GM08714 (cell line): Measurements from ENCODE around the gene GFI1B.
"Not testable (repeated sequence)": the region's sequence is repeated elsewhere in the genome, so short reads cannot be mapped to it uniquely, and the experiment has no call there.

Experiments
- H3K4me3 ChIP-seq: fragments of 200-500 bp; sonication (Bioruptor generic); 2 replicates; pipeline ENCODE4 v1.5.1; 2014; ENCODE audit warnings: mild to moderate bottlenecking, low read length, inconsistent platforms
- ZNF274 ChIP-seq: IDR thresholded peaks from 2 replicates; pipeline ENCODE4 v1.6.1; 2012; ENCODE audit warnings: mild to moderate bottlenecking, low read depth, low read length

The GFI1B gene

DNA sequence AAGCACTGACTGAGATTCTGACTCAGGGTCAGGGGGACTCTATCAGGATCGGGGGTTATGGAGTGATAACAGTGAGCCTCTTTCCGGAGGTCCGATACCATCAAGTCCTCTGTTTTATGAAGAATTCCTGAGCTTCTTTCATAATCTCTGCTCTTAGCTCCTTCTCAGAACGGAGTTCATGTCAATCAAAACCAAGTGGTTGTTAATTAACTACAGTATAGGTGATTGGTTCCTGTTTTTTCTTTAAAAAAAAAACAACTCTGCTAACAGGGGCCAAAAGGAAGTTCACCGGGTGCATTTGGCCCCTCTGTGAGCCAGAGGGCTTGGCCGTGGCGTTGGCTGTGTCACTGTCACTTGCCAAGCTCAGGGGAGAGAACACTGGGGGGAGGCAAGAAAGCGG is 4.0 kb downstream of the GFI1B start:
- H3K4me3 ChIP-seq: no peak overlapping the region; the same call in 1 of the 2 replicates
- TF ChIP-seq ZNF274: no peak

DNA sequence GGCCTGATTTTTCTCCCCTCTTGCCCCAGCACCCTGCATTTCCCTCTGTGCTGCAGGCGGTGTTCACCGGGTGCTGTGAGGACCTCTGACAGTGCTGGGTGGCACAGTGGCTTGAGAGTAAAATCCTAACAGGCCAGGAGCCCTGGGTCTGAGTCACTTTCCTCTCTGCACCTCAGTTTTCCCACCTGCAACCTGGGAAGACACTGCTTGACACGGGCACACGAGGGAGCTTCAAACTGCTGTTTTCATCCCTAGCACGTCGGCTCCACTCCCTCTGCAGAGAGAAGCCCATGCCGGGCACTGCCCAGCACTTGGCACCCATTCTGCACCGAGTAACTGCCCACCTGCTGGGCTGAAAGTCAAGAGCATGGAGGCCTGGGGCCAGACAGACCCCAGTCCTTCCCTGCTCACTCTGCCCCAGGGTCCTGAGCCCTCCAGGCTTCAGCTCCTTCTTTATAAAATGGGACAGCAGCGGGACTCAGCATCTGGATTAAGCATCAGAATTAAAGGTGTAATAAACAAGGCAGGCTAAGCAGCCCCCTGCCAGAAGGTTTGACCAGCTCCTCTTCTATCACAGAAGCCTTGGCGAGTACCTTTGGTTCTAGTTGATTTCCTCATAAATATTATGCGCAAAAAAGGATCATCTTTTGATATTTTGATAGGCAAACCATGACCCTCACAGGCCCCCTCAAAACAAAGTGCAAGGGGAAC is 5.2 kb downstream of the GFI1B start:
- no peak for TF ChIP-seq ZNF274
- no peak overlapping the region for H3K4me3 ChIP-seq

DNA sequence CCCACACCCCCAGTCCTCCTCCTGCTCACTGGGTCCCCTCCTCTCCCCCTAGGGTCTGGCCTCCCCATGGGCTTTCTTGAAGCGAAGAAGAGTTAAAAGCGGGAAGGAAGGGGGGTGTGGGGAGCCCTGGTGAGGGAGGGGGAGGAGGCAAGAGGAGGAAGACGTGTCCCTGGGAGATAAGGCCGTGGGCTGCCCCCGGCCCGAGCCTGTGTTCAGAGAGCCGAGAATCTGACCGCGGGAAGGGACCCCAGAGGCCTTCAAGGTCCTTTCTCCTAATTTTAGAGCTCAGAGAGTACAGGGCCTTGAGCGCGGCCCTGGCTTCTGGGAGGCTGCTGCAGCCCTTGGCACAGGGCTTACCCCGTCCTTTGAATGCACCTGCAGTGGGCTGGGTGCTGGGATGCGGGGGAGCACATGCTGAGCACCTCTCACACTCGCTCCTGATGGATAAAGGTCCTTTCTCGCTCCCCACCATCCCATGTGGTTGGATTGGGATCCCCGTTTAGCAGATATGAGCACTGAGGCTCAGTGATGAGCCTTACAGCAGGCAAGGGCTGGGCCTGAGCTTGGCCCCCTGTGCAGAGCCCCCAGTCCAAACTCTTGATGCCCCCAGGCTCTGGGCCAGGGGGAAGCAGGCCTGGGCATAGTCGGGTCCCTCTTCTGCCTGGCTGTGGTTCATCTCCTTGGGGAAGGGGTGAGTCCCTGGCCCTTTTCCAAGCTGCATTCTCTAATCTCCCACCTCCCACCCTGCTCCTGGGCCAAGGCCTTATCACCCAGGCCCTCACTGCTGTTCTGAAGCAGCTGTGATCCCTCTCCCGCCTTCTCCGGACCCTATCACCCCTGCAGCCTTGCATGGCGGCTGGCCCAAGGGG is 5.9 kb downstream of the GFI1B start:
- no peak overlapping the region for H3K4me3 ChIP-seq
- TF ChIP-seq ZNF274: no peak

DNA sequence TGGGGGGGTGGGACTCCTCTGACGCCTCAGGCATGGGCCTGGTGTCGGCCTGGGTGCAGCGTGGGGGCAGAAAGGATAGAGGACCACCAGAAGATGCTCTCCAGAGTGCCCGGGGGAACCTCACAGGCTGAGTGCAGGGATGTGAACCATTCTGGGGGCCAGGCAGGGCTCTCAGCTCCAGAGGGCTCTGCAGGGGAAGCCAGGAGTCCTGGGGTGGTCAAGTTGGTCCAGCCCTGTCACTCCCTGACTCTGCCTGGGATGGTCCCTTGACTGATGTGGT is 6.5 kb downstream of the GFI1B start:
- TF ChIP-seq ZNF274: no peak
- H3K4me3 ChIP-seq: no peak overlapping the region

DNA sequence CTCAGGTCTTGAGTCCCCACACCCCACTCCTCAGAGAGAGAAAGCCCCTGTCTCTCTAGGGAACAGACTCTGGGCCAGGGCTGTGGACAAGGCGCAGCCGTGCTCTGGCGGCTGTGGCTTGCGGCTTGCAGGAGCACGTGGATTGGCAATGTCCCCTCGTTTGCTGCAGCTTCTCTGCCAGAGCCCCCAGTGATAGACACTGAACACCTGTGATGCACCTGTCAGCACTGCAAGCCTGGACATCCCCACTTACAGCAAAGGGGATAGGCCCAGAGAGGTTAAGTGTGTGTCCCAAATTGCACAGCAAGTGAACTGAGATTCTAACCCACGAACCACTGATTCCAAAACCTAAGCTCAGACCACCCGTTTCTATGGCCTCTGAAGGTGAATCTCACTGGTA is 7.0 kb downstream of the GFI1B start:
- TF ChIP-seq ZNF274: no peak
- no peak overlapping the region for H3K4me3 ChIP-seq

DNA sequence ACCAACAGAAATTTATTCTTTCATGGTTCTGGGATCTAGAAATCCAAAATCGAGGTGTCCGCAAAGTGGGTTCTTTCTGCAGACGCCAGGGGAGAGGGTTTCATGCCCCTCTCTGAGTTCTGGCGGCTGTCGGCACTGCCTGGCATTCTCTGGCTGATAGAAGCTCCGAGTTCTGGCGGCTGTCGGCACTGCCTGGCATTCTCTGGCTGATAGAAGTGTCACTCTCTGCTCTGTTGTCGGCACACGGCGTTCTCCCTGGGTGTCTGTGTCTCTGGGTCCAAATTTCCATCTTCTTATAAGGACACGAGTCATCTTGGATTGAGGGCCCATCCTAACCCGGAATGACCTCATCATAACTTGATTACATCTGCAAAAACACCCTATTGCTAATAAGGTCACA is 7.6 kb downstream of the GFI1B start:
- no peak overlapping the region for H3K4me3 ChIP-seq
- no peak for TF ChIP-seq ZNF274

DNA sequence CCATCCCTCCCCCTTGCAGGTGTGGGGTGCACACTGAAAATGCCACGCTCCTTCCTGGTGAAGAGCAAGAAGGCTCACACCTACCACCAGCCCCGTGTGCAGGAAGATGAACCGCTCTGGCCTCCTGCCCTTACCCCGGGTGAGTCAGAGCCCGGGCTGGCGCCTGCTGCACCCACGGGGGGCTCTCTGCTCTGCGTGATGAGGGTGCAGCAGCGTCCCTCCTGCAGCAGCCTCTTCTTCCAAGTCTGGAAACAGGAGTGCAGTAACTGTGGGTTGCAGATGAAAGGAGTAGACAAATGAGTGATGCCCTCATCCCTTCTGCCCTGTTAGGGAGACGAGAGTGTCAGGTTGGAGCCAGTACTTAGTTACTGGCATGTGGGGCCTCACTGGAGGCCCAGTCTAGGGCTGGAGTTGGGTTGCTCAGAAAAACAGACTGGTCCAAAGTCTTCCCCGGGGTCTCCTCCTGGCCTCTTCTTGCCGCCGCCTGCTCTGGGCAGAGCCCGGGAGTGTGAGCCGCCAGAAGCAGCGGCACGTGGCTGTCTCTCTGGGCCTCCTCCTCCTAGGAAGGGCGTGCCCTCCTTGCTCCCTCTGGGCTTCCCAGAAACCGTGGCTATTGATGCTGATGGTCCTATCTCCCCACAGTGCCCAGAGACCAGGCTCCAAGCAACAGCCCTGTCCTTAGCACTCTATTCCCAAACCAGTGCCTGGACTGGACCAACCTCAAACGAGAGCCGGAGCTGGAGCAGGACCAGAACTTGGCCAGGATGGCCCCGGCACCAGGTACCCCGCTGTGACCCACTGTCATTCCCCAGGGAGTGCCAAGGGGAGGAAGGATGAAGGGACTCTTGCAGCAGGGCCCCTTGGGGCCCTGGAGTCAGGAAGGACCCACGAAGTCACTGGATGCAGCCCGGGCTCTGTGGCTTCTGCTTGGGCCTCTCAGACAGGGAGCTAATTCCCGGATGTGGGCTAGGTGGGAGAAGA is 8.4 kb downstream of the GFI1B start:
- TF ChIP-seq ZNF274: no peak
- no peak overlapping the region for H3K4me3 ChIP-seq

DNA sequence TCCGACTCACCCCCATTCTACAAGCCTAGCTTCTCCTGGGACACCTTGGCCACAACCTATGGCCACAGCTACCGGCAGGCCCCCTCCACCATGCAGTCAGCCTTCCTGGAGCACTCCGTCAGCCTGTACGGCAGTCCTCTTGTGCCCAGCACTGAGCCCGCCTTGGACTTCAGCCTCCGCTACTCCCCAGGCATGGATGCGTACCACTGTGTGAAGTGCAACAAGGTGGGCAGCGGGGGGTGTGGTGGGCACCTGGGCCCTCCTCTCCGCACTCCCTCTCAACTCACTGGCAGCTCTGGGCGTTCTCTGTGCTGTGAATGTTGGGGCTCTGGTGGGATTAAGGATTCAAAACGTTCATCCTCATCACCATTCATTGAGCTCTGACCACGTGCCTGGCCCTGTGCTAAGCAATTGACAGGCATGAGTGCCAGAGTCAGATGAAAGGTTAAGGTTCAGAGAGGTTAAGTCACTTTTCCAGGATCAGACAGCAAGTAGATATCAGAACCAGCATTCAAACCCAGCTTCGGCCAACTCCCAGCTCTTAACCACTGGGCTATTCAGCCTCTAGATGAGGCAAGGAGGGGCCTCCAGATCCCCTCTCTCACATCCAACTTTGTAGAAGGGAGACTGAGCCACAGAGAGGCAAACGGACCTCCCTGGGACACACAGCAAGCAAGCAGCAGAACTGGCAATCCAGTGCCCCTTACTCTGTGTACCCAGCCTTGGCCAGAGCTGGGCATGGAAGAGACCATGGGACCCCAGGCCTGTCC is 9.9 kb downstream of the GFI1B start:
- no peak for TF ChIP-seq ZNF274

DNA sequence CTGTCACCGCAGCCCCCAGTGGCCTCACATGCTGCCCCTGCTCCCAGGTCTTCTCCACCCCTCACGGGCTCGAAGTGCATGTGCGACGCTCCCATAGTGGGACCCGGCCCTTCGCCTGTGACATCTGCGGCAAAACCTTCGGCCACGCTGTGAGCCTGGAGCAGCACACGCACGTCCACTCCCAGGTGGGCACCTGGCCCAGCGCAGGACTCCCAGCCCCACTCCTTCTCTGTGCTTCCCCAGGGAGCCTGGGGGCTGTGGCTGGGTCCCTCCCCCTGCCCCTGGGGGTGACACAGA is 10.5 kb downstream of the GFI1B start:
- H3K4me3 ChIP-seq: no peak overlapping the region
- TF ChIP-seq ZNF274: no peak

More for the DNA sequence above, 9.9 kb downstream of the GFI1B start:
- no peak overlapping the region for H3K4me3 ChIP-seq

DNA sequence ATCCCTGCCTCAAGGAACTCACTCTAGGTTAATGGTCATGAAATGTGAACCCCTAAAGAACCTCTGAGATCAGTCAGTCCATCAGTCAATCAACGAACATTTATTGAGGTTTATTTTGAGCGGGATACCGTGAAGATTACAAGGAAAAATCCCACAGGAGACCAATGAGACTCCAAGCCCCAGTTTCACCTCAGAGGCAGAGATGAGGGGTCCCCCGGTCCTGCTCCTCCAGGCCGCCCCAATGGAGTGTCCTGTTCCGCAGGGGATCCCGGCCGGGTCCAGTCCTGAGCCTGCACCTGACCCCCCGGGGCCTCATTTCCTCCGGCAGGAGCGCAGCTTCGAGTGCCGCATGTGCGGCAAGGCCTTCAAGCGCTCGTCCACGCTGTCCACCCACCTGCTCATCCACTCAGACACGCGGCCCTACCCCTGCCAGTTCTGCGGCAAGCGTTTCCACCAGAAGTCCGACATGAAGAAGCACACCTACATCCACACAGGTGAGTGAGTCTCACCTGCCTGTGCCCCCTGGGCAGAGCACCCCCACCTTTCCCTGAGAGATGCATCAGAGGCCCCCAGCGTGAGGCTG is 11.0 kb downstream of the GFI1B start:
- no peak overlapping the region for H3K4me3 ChIP-seq
- TF ChIP-seq ZNF274: no peak

DNA sequence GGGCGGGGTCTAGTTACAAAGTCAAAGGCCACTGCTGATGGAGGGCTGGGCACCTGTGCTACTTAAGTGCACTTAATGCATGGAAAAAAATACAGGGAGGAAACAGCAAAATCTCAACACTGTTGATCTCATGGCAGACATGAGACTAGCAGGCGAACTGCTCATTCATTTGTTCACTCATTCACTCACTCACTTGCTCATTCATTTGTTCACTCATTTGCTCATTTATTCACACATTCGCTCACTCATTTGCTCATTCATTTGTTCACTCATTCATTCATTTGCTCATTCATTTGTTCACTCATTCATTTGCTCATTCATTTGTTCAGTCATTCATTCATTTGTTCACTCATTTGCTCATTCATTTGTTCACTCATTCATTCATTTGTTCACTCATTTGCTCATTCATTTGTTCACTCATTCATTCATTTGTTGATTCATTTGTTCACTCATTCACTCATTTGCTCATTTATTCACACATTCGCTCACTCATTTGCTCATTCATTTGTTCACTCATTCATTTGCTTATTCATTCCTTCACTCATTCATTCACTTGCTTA is 11.6 kb downstream of the GFI1B start:
- not testable (repeated sequence) for H3K4me3 ChIP-seq

DNA sequence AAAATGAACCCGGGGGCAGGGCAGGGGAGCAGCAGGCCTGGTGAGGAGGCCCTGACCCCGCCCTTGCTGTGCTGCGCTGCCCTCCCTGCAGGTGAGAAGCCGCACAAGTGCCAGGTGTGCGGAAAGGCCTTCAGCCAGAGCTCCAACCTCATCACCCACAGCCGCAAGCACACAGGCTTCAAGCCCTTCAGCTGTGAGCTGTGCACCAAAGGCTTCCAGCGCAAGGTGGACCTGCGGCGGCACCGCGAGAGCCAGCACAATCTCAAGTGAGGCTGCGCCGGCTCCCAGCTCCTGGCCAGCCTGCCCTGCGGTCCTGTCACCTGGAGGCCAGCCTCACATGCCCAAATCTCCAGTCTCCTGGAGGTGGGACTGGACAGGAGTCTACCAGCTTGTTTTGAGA is 12.3 kb downstream of the GFI1B start:
- no peak for TF ChIP-seq ZNF274
- H3K4me3 ChIP-seq: no peak overlapping the region

DNA sequence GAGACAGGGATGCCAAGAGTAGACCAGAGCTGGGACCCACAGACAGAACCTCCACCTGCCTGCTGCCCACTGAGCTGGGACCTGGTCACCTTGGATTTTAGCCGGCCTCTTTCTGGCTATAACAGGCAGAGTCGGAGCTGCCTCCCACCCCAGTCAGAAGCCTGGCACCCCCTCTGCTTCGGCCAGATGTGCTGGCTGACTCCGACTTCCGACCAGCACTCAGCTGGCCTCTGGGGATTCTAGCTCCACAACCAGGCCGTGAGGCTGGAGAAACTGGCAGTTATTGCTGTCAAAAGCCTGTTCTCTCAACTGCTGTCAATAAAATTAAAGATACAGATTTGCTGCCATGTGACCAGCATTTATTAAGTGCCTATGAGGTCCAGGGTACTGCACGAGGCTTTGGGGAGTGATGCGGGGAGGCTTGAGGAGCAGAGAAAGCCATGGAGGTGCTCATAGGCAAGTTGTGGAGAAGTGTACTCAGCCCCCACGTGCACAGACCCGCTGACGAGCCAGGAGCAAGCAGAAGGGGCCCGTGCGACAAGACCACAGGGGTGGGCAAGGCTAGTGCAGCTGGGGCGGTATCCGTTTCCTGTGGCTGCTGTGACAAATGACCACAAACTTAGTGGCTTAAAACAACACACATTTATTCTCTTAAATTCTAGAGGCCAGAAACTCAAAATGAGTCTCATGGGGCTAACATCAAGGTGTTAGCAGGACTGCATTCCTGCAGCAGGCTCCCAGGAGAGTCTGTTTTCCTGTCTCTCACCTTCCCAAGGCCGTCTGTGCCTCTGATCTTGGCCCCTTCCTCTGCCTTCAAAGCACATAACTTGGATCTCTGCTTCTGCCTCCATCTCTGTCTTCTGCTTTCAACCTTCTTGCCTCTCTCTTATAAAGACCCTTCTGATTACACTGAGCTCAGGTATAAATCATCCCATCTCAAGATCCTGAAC is 13.1 kb downstream of the GFI1B start:
- no peak overlapping the region; the same call in 1 of the 2 replicates for H3K4me3 ChIP-seq
- no peak for TF ChIP-seq ZNF274
